IMR-90 (cell line): ENCODE data around the gene RAPGEF1. TPM values are rescaled to one million over a fixed set of nuclear protein-coding genes. Genes with fewer than 3 reads are reported as not detected.

ENCODE experiments used
- ATAC-seq: fragments of 200-7000 bp; cut with Tn5 transposase; 2 replicates; pipeline ENCODE4 v1.9.1; 2020; ENCODE audit warnings: low read depth, mild to moderate bottlenecking, moderate library complexity
- BruUV-seq: library from RNA; stranded (reverse); fragments of 400-500 nt; replicated peaks from 2 replicates; lab custom pipeline; 2021; lab: Mats Ljungman, UMichigan
- CTCF ChIA-PET: fragments of 300-600 bp; formaldehyde crosslinking; extraction: SDS; loops from one replicate; lab custom pipeline; 2021; ENCODE audit warnings: antibody characterized with exemption; lab: Yijun Ruan, JAX
- POLR2A ChIA-PET: fragments of 300-600 bp; sonication (Branson Sonifier 250); formaldehyde crosslinking; loops from one replicate; lab custom pipeline; 2022; ENCODE audit warnings: antibody characterized with exemption; ENCODE audit not compliant: unreplicated experiment; lab: Charles Lee
- DNase-seq: peaks from one replicate; pipeline ENCODE4 v3.0.0; 2013
- H2AFZ ChIP-seq: replicated peaks from 2 replicates; pipeline ENCODE3; 2013; ENCODE audit warnings: low read length, mild to moderate bottlenecking; ENCODE audit not compliant: poor library complexity
- H2AK5ac ChIP-seq: 2 replicates; pipeline ENCODE4 v1.6.1; 2013; ENCODE audit warnings: low read depth, low read length, inconsistent platforms
- H2AK9ac ChIP-seq: replicated peaks from 2 replicates; pipeline ENCODE3; 2013; ENCODE audit warnings: mild to moderate bottlenecking, low read depth, low read length, moderate library complexity; ENCODE audit not compliant: poor library complexity
- H2BK120ac ChIP-seq: 2 replicates; pipeline ENCODE4 v1.6.1; 2013; ENCODE audit warnings: low read depth, low read length, inconsistent platforms
- H2BK15ac ChIP-seq: 3 replicates; pipeline ENCODE4 v1.6.1; 2013; ENCODE audit warnings: low read depth, low read length, inconsistent platforms
- H2BK20ac ChIP-seq: 2 replicates; pipeline ENCODE4 v1.6.1; 2013; ENCODE audit warnings: low read depth, mild to moderate bottlenecking, inconsistent platforms, low read length, moderate library complexity
- H2BK5ac ChIP-seq: 2 replicates; pipeline ENCODE4 v1.6.1; 2013; ENCODE audit warnings: mild to moderate bottlenecking, low read depth, low read length, inconsistent platforms; ENCODE audit not compliant: poor library complexity, severe bottlenecking
- H3K14ac ChIP-seq: replicated peaks from 2 replicates; pipeline ENCODE4 v1.6.1; 2013; ENCODE audit warnings: low read depth, low read length, inconsistent platforms
- H3K18ac ChIP-seq: 2 replicates; pipeline ENCODE4 v1.6.1; 2013; ENCODE audit warnings: low read depth, low read length, control low read depth
- H3K23ac ChIP-seq: 2 replicates; pipeline ENCODE4 v1.6.1; 2013; ENCODE audit warnings: low read depth, low read length, inconsistent platforms
- H3K27ac ChIP-seq: 2 replicates; pipeline ENCODE4 v1.5.1; 2013; ENCODE audit warnings: mild to moderate bottlenecking, control low read depth, low read length; ENCODE audit not compliant: insufficient read depth
- H3K27me3 ChIP-seq: 2 replicates; pipeline ENCODE4 v1.6.1; 2013; ENCODE audit warnings: low read length; ENCODE audit not compliant: control insufficient read depth, insufficient read depth
- H3K36me3 ChIP-seq: 2 replicates; pipeline ENCODE4 v1.6.1; 2013; ENCODE audit warnings: low read length, mixed read lengths; ENCODE audit not compliant: control insufficient read depth, insufficient read depth
- H3K4ac ChIP-seq: 2 replicates; pipeline ENCODE4 v1.6.1; 2013; ENCODE audit warnings: low read depth, low read length, inconsistent platforms
- H3K4me1 ChIP-seq: 2 replicates; pipeline ENCODE4 v1.6.1; 2013; ENCODE audit warnings: low read length, mixed read lengths; ENCODE audit not compliant: control insufficient read depth, insufficient read depth
- H3K4me2 ChIP-seq: 2 replicates; pipeline ENCODE4 v1.6.1; 2013; ENCODE audit warnings: low read depth, mild to moderate bottlenecking, control low read depth, low read length, moderate library complexity
- H3K4me3 ChIP-seq: 2 replicates; pipeline ENCODE4 v1.5.1; 2013; ENCODE audit warnings: low read depth, mild to moderate bottlenecking, control low read depth, low read length, moderate library complexity; ENCODE audit not compliant: insufficient read depth
- H3K56ac ChIP-seq: 2 replicates; pipeline ENCODE4 v1.6.1; 2013; ENCODE audit warnings: low read length, inconsistent platforms; ENCODE audit not compliant: insufficient read depth; ENCODE audit errors: extremely low read depth
- H3K79me1 ChIP-seq, 2 experiments: 2 replicates each; pipeline ENCODE4 v1.6.1; 2013; ENCODE audit warnings: low read length in 2 of 2, inconsistent platforms in 1 of 2, low read depth in 1 of 2
- H3K9ac ChIP-seq: 2 replicates; pipeline ENCODE4 v1.6.1; 2013; ENCODE audit warnings: low read depth, low read length, control low read depth
- H3K9me1 ChIP-seq: 2 replicates; pipeline ENCODE4 v1.6.1; 2013; ENCODE audit warnings: low read length, inconsistent platforms; ENCODE audit not compliant: insufficient read depth
- H3K9me3 ChIP-seq: 2 replicates; pipeline ENCODE4 v1.6.1; 2013; ENCODE audit warnings: low read length; ENCODE audit not compliant: control insufficient read depth, insufficient read depth
- H4K20me1 ChIP-seq: 2 replicates; pipeline ENCODE4 v1.6.1; 2013; ENCODE audit warnings: low read length, inconsistent platforms; ENCODE audit not compliant: insufficient read depth
- H4K5ac ChIP-seq: 2 replicates; pipeline ENCODE4 v1.6.1; 2013; ENCODE audit warnings: mild to moderate bottlenecking, low read depth, low read length, control low read depth
- H4K8ac ChIP-seq, 2 experiments: 2 replicates each; pipeline ENCODE4 v1.6.1; 2013; ENCODE audit warnings: low read depth in 2 of 2, low read length in 2 of 2, control low read depth in 1 of 2, inconsistent platforms in 1 of 2
- H4K91ac ChIP-seq: 2 replicates; pipeline ENCODE4 v1.6.1; 2013; ENCODE audit warnings: low read depth, low read length, inconsistent platforms; ENCODE audit not compliant: insufficient read depth
- BHLHE40 ChIP-seq: fragments of 150-350 bp; IDR thresholded peaks from 2 replicates; pipeline ENCODE4 v1.6.1; 2016; ENCODE audit warnings: mild to moderate bottlenecking, low read depth, low read length
- CTCF ChIP-seq: conservative IDR thresholded peaks from 2 replicates; pipeline ENCODE4 v1.5.1; 2012; ENCODE audit warnings: mild to moderate bottlenecking, low read depth, low read length, improper control_type of control experiment
- ELK1 ChIP-seq: fragments of 150-350 bp; IDR thresholded peaks from 2 replicates; pipeline ENCODE4 v1.6.1; 2016; ENCODE audit warnings: low read depth, mild to moderate bottlenecking, low read length, moderate library complexity, borderline replicate concordance
- MAFK ChIP-seq: IDR thresholded peaks from 2 replicates; pipeline ENCODE4 v1.6.1; 2012; ENCODE audit warnings: low read depth, low read length, improper control_type of control experiment
- MXI1 ChIP-seq: IDR thresholded peaks from 2 replicates; pipeline ENCODE4 v1.6.1; 2012; ENCODE audit warnings: low read depth, mild to moderate bottlenecking, low read length, moderate library complexity, borderline replicate concordance
- NFE2L2 ChIP-seq: fragments of 150-350 bp; IDR thresholded peaks from 2 replicates; pipeline ENCODE4 v1.6.1; 2016; ENCODE audit warnings: low read depth, mild to moderate bottlenecking, low read length
- POLR2A ChIP-seq: IDR thresholded peaks from 2 replicates; pipeline ENCODE4 v1.6.1; 2012; ENCODE audit warnings: mild to moderate bottlenecking, low read depth, low read length
- RAD21 ChIP-seq: IDR thresholded peaks from 2 replicates; pipeline ENCODE4 v1.6.1; 2012; ENCODE audit warnings: low read length, improper control_type of control experiment
- RCOR1 ChIP-seq: IDR thresholded peaks from 2 replicates; pipeline ENCODE4 v1.6.1; 2012; ENCODE audit warnings: mild to moderate bottlenecking, low read length, improper control_type of control experiment; ENCODE audit not compliant: insufficient replicate concordance
- RFX5 ChIP-seq: IDR thresholded peaks from 2 replicates; pipeline ENCODE4 v1.8.0; 2012; ENCODE audit warnings: low read depth, mild to moderate bottlenecking, low read length, moderate library complexity
- SMC3 ChIP-seq: fragments of 150-350 bp; IDR thresholded peaks from 2 replicates; pipeline ENCODE4 v1.6.1; 2016; ENCODE audit warnings: low read depth, mild to moderate bottlenecking, antibody characterized with exemption, low read length, moderate library complexity
- USF2 ChIP-seq: fragments of 150-350 bp; IDR thresholded peaks from 2 replicates; pipeline ENCODE4 v1.6.1; 2017; ENCODE audit warnings: mild to moderate bottlenecking, antibody characterized with exemption, low read length, low read depth
- WGBS, 2 experiments: methylation state at CpG; one replicate each; pipeline versions ENCODE4 v1.1.5 to v1.1.7; 2013; ENCODE audit warnings: missing lambda C conversion rate in 2 of 2; ENCODE audit not compliant: insufficient read length in 1 of 2; ENCODE audit errors: extremely low coverage in 2 of 2; 5-methylcytosine and 5-hydroxymethylcytosine counted together
- dilution Hi-C: fragments of 300-500 bp; cut with HindIII; formaldehyde crosslinking; loops from one replicate; pipeline ENCODE4 v1.14.3; 2018; ENCODE audit warnings: low sequenced_read_pairs; ENCODE audit not compliant: unreplicated experiment
- in situ Hi-C: fragments of 300-500 bp; cut with MboI; formaldehyde crosslinking; loops from 3 replicates; pipeline ENCODE4 v1.14.3; 2019; ENCODE audit warnings: low sequenced_read_pairs, inconsistent platforms, mixed read lengths
- intact Hi-C: fragments of 100-400 bp; cut with micrococcal nuclease; formaldehyde crosslinking; loops from 2 replicates; pipeline ENCODE4 v1.10.0; 2022
- polyA plus RNA-seq, 3 experiments: library from polyadenylated mRNA; depleted of rRNA; stranded (reverse); fragments of >200 nt; gene quantifications; 2 replicates each; pipeline ENCODE4 v1.2.3, GENCODE V29; 2012; ENCODE audit warnings: low replicate concordance in 1 of 3
- total RNA-seq: library from RNA; depleted of rRNA; stranded (reverse); fragments of >200 nt; gene quantifications from 2 replicates; pipeline ENCODE4 v1.2.3, GENCODE V29; 2012

Gene RAPGEF1
- total and polyA plus RNA-seq, 2 of the 4 experiments (the other 2 are of a cell fraction): 13.1 to 22.3 TPM

GRCh38 chr9:131668057-131668438, 71.8 kb downstream of the RAPGEF1 start:
- H4K91ac ChIP-seq: no peak overlapping the region
- no peak for DNase-seq
- H3K4me1 ChIP-seq: peaks cover 19% of the 10 kb centered on the region
- no peak overlapping the region for H3K4me3 ChIP-seq
- H2BK5ac ChIP-seq: peak overlapping the region; percentile 50
- ATAC-seq: no peak
- peak overlapping the region; percentile 79 for H2BK20ac ChIP-seq
- H4K5ac ChIP-seq: 0 out of 2 replicates have a peak overlapping the region, but pooled peaks have one; percentile 28
- H3K27me3 ChIP-seq: no peaks in the 10 kb centered on the region
- no peak overlapping the region for H2AFZ ChIP-seq
- TF ChIP-seq RAD21 (no peak), POLR2A (no peak), ELK1 (no peak), MXI1 (no peak), USF2 (no peak), RCOR1 (no peak), RFX5 (no peak), SMC3 (no peak), MAFK (no peak), NFE2L2 (no peak), CTCF (no peak), BHLHE40 (no peak)
- ChIA-PET CTCF (interaction anchor here (1.3 kb wide), 1 partner anchor 12 kb away, joined by 3 read pairs; no protein-coding TSS in a partner anchor), POLR2A (no interaction called here)
- H2BK120ac ChIP-seq: peak overlapping the region; percentile 73; the same call in 1 of the 2 replicates
- dilution Hi-C loops (no loop called here), in situ Hi-C loops (no loop called here), intact Hi-C loops (loop anchor here (1.0 kb wide), 1 partner anchor 9 kb away; no protein-coding TSS in a partner anchor)
- peak overlapping the region; percentile 84; the same call in 1 of the 3 replicates for H2BK15ac ChIP-seq
- peak overlapping the region; percentile 69 for H3K4ac ChIP-seq
- no peak overlapping the region for H3K9ac ChIP-seq
- BruUV-seq: no TSS peak
- peaks cover 50 to 82% of the 10 kb centered on the region in 2 experiments for H3K79me1 ChIP-seq
- peaks cover 39% of the 10 kb centered on the region for H3K9me1 ChIP-seq
- no peak overlapping the region for H3K4me2 ChIP-seq
- no CpG with 5 or more reads among the region's 9 CpGs for WGBS, 2 experiments
- H3K9me3 ChIP-seq: no peaks in the 10 kb centered on the region
- 0 out of 2 replicates have a peak overlapping the region, but pooled peaks have one; percentile 83 for H3K23ac ChIP-seq
- H3K18ac ChIP-seq: no peak overlapping the region
- H2AK5ac ChIP-seq: peak overlapping the region; percentile 89
- no peak overlapping the region for H3K56ac ChIP-seq
- H2AK9ac ChIP-seq: no peak overlapping the region
- no peaks in the 10 kb centered on the region for H3K36me3 ChIP-seq
- H3K27ac ChIP-seq: 0 out of 2 replicates have a peak overlapping the region, but pooled peaks have one; percentile 8
- peaks cover 64% of the 10 kb centered on the region for H4K20me1 ChIP-seq
- H4K8ac ChIP-seq: peak overlapping the region in 1 of 2 experiments; percentile 75; a peak in 1 of 4 replicates
- H3K14ac ChIP-seq: peak overlapping the region; percentile 74
